GM19455 (cell line): ENCODE data around the gene AIFM1.

Source experiments
- ATAC-seq: cut with Tn5 transposase; IDR thresholded peaks from one replicate; pipeline ENCODE4 v1.9.1; 2021; ENCODE audit not compliant: unreplicated experiment

AIFM1 gene

DNA sequence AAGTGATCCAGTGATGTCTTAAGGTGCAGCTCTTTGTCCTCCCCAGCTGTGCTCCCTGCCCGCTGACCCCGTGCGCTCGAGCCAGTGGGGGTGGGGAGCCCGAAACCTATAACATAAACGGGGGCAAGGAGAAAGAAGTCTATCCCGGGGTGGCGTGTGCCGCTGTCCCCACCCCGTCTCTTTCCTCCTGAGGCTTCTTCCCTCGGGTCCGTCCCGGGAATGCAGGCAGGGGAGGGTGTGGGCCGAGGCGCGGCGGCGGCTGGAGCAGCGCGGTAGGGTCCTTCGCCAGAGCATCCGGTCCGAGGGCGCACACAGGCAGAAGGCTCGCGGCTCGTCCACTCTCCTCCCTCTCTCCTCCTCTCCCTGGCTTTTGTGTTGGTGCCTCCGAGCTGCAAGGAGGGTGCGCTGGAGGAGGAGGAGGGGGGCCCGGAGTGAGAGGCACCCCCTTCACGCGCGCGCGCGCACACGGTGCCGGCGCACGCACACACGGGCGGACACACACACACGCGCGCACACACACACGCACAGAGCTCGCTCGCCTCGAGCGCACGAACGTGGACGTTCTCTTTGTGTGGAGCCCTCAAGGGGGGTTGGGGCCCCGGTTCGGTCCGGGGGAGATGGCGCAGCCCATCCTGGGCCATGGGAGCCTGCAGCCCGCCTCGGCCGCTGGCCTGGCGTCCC, 5.9 kb upstream of the AIFM1 start, which contains the start of gene RAB33A:
RAB33A (plus strand) TSS at position 517 of the 681 bp plus-strand sequence; CDS start at position 618, 101 bp downstream.
- peak; percentile 9 for ATAC-seq

DNA sequence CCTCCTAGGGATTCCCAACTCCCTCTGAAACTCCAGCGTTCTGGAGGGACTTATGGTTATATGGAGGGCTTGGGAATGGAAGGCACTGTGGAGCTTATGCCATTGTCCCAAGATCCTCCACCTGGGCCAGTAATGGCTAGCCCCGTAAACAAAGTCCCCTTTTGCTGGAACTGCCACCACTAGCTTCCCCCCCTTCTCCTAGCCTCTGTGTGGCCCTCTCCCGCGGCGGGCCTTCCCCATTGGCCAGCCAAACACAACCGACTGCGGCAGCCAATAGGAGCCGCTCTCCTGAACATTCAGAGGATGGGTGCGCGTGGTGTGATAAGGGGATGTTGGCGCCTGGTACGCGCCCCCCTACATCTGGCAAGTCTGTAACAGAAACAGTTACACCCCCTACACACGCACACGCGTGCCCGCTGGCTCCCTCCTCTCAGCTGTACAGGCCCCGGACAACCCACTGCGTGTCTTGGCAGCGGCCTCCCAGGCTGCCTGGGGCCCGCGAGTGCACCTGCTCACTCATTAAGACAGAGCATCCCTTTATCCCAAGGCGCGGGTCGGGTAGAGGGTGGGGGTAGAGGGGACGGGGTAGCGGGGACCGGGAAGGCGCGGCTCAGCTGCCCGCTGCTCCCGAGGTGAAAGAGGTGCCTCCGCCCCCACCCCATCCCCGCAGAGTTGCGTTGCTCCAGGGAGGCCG, 5.3 kb upstream of the AIFM1 start:
- ATAC-seq: peak; percentile 67

DNA sequence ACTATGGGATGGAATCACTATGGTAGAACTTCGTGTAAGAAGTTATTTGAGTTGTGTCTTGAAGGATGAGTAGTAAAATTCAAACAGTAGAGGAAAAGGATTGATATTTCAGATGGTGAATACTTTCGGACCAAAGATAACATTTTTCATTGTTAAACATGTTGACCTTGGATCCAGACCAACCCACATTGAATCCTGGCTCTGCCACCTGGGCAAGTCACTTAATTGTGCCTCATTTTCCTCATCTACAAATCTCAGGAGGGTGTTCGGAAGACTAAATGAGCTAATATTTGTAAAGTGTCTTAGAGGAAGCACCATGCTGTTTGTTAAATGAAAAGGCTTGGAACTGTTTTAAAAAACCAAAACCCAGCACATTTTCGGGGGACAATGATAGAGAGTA, 1.4 kb upstream of the AIFM1 start:
- ATAC-seq: no peak

- no peak for ATAC-seq
Measured at GRCh38 chrX:130166503-130166777, 799 bp upstream of the AIFM1 start.

DNA sequence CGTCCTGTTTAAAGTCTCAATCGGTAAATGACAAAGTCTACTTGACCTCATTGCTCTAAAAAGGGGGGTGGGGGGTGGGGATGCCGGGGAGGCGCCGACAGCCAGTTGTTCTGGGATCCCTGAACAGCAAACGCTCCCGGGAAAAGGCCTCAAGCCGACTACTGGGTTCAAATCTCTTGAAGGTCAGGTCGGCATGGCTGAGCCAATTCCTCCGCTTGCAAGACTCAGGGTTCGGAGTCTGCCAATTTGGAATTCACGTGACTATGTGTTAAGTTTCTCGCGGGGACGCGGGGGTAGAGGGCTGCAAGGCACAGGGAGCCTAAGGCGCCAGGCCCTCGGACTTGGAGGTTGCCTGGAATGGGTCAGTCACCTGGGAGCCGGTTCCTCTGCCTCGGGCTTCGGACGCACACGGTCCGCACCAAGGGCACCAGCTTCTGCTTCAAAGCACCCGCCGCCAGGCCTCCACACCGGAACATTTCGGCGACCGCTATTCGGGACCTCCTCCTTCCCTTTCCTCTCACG, 399 bp downstream of the AIFM1 start:
- ATAC-seq: no peak

GRCh38 chrX:130163398-130163797, 2.2 kb downstream of the AIFM1 start:
- ATAC-seq: no peak

- no peak for ATAC-seq
Measured at GRCh38 chrX:130162094-130162735, 3.4 kb downstream of the AIFM1 start.

DNA sequence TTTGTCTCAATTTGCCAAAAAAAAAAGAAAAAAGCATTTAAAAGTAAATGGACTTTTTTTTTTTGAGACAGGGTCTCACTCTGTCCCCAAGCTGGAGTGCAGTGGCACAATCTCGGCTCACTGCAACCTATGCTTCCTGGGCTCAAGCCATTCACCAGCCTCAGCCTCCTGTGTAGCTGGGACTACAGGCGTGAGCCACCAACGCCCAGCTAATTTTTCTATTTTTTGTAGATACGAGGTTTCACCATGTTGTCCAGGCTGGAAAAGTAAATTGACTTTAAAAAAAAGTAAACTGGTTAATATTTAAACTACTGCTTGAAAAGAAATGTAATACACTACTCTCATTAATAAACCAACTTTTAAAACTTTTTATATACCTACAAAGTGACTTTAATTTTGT, 5.9 kb downstream of the AIFM1 start:
- no peak for ATAC-seq

- no peak for ATAC-seq
Measured at GRCh38 chrX:130158311-130158710, 7.3 kb downstream of the AIFM1 start.

- no peak for ATAC-seq
Measured at GRCh38 chrX:130155564-130155963, 10.1 kb downstream of the AIFM1 start.

DNA sequence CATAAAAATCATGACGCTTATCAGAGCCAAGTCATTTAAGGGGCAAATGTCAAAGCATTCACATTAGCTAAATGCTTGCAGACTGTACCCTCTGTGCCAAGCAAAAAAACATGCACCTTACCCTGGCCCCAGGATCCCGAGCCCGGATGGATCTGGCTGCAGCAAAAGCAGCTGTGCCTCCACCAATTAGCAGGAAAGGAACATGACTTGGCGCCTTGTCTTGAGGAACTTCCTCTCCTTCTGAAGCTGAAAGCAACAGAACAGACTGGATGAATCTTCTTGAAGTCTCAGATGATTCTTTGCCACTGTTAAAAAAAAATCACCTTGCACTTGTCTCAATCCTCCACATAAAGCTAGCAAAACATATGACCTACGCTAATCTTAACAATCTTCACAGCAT, 18.0 kb downstream of the AIFM1 start:
- no peak for ATAC-seq

GRCh38 chrX:130145123-130145522, 20.5 kb downstream of the AIFM1 start:
- ATAC-seq: no peak

GRCh38 chrX:130144509-130144908, 21.1 kb downstream of the AIFM1 start:
- ATAC-seq: no peak

GRCh38 chrX:130139474-130140201, 26.0 kb downstream of the AIFM1 start:
- no peak for ATAC-seq

- no peak for ATAC-seq
Measured at GRCh38 chrX:130136961-130137360, 28.7 kb downstream of the AIFM1 start.

DNA sequence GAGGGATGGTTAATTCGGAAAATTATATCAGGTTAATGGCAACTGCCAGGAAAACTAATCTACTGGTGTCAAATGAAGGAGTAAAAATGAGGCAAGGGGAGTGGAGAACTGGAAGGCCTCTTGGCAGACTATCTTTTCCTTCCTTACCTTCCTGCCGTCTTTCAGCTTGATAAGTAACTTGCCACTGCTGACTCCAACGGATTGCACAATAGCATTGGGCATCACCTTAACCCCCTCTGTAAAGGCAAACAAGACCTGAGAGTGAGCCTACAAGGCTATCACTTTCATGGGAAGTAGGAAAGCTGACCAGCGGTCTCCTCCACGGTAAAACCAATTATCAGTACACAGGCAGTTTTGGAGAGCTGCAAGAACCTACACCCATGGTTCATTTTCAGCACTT, 29.1 kb downstream of the AIFM1 start:
- ATAC-seq: no peak

DNA sequence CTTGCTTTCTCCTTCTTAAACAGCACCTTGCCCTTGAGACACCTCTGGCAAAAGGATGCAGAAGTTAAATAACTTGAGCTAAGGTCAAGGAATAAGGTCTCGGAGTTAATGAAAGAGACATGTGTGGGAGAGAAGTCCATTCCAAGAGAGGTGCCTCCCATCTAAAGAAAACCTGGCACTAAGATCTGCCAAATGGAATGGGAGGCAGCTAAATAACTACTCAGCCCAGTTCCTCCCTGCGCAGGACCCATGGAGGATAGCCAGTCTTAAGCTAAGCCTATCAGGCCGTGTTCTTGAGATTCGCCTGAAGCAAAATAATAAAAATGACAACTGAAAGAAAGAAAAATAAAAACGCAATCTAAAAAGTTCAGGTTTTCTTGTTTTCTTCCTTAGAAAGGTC, 34.7 kb downstream of the AIFM1 start:
- no peak for ATAC-seq

DNA sequence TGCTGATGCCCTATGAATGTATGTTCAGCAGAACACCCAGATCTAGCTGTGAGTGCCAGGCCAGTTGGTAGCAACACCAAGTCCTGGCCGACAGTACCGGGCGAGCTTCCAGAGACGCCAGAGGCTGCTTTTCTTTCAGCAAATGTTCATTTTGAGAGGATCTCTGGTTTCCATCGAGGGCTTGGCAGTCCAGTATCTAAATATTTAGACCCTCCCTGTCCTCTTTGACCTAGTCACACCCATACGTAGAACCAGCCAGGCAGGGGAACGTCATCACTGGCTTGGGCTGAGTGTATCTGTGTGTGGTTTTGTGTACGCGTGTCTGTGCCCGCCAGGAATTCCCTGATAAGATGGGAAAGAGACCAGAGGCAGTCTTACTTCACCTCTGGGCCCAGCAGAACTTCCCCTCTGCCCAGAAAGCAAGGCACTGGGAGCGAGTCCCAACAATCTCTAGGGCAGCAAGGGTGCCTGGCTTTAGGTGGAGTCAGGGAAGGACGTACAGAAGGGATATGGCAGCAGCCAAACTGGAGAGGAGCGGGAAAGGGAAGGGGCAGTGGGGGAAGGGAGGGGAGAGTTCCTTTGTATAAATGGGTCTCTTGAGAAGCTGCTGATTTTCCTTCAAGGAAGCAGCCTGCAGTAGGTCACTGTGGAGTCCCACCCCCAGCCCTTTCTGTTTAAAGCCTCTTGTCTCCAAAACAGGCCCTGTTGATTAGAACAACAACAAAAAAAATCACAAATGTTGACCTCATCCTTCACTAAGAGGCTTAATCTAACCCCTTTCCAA, 40.4 kb downstream of the AIFM1 start:
- ATAC-seq: no peak

DNA sequence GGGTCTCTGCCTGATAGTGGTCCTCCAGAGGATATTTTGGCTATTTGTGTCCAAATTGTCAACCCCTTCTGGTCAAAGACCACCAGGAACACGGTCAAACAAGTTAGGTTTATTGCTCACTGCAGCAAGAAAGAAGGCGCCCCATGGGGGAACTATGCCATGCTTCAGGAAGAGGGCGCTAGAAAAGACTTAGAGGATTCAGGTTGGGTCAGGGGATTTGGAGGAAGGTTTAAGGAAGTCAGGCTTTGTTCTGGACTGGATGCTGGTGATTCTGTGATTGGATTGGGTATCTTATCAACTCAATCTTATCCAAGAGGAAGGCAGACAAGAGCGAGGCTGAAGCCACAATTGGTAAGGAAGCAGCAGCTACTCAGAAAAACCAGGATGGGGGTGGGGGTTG, 41.1 kb downstream of the AIFM1 start:
- no peak for ATAC-seq

- ATAC-seq: no peak
Measured at GRCh38 chrX:130121505-130121800, 44.2 kb downstream of the AIFM1 start.
